DMS153 (cell line): ENCODE measurements around the gene ALK.

Experiments
- DNase-seq: peaks from one replicate; lab custom pipeline; 2025; lab: John Stamatoyannopoulos, UW

Gene ALK

GRCh38 chr2:29485631-29486030 is 435.8 kb downstream of the ALK start:
- DNase-seq, result no peak

- no peak for DNase-seq
Measured at GRCh38 chr2:29485117-29485516, 436.3 kb downstream of the ALK start.

GRCh38 chr2:29482867-29483266 is 438.5 kb downstream of the ALK start:
- DNase-seq, result no peak

- DNase-seq, result no peak
Measured at GRCh38 chr2:29482348-29482747, 439.0 kb downstream of the ALK start.

- DNase-seq, result no peak
Measured at GRCh38 chr2:29481313-29481712, 440.1 kb downstream of the ALK start.

- no peak for DNase-seq
Measured at GRCh38 chr2:29480426-29480825, 441.0 kb downstream of the ALK start.

GRCh38 chr2:29479401-29479800 is 442.0 kb downstream of the ALK start:
- no peak for DNase-seq

- DNase-seq, result no peak
Measured at GRCh38 chr2:29478641-29479040, 442.7 kb downstream of the ALK start.

- no peak for DNase-seq
Measured at GRCh38 chr2:29477186-29477585, 444.2 kb downstream of the ALK start.

- no peak for DNase-seq
Measured at GRCh38 chr2:29475499-29475898, 445.9 kb downstream of the ALK start.

GRCh38 chr2:29469961-29470360 is 451.4 kb downstream of the ALK start:
- DNase-seq, result no peak

GRCh38 chr2:29469516-29469915 is 451.9 kb downstream of the ALK start:
- no peak for DNase-seq

- no peak for DNase-seq
Measured at GRCh38 chr2:29463181-29463900, 458.0 kb downstream of the ALK start.

GRCh38 chr2:29462293-29462692 is 459.1 kb downstream of the ALK start:
- no peak for DNase-seq

- no peak for DNase-seq
Measured at GRCh38 chr2:29460190-29460589, 461.2 kb downstream of the ALK start.

- DNase-seq, result no peak
Measured at GRCh38 chr2:29459445-29460179, 461.8 kb downstream of the ALK start.

- DNase-seq, result no peak
Measured at GRCh38 chr2:29456429-29456828, 465.0 kb downstream of the ALK start.

GRCh38 chr2:29455200-29455860 is 466.1 kb downstream of the ALK start:
- DNase-seq, result no peak

- DNase-seq, result no peak
Measured at GRCh38 chr2:29452036-29452435, 469.4 kb downstream of the ALK start.

GRCh38 chr2:29450596-29451222 is 470.7 kb downstream of the ALK start:
- peak; percentile 62 for DNase-seq

- DNase-seq, result no peak
Measured at GRCh38 chr2:29449499-29449898, 471.9 kb downstream of the ALK start.

GRCh38 chr2:29448096-29448688 is 473.2 kb downstream of the ALK start:
- DNase-seq, result no peak
